Sigmoid colon (tissue), 7 donors: ENCODE measurements around the gene CHSY3. TPM values are rescaled to one million over a fixed set of nuclear protein-coding genes. Genes with fewer than 3 reads are reported as not detected.

Experiments
- DNase-seq: peaks from one replicate; pipeline ENCODE4 v3.0.0-alpha.2; 2019
- H3K27ac ChIP-seq, 4 donors: fragments of 200-600 bp; sonication (generic); one replicate each; pipeline ENCODE4 v1.5.1; 2016 to 2019; ENCODE audit warnings: mild to moderate bottlenecking in 1 of 4
- H3K27me3 ChIP-seq, 3 donors: fragments of 200-600 bp; sonication (generic); one replicate each; pipeline ENCODE4 v1.5.1; 2019; ENCODE audit warnings: mild to moderate bottlenecking in 1 of 3
- H3K36me3 ChIP-seq, 4 donors: fragments of 200-600 bp; sonication (generic); one replicate each; pipeline ENCODE4 v1.5.1; 2016 to 2019
- H3K4me1 ChIP-seq, 4 donors: fragments of 200-600 bp; sonication (generic); one replicate each; pipeline ENCODE4 v1.5.1; 2017 to 2019
- H3K4me3 ChIP-seq, 4 donors: fragments of 200-600 bp; sonication (generic); one replicate each; pipeline ENCODE4 v1.5.1; 2017 to 2019; ENCODE audit warnings: mild to moderate bottlenecking in 2 of 4, moderate library complexity in 1 of 4
- H3K9me3 ChIP-seq, 4 donors: fragments of 200-600 bp in 3 of 4; sonication (generic) in 3 of 4; one replicate each; pipeline versions ENCODE4 v1.5.1 to v1.6.1; 2013 to 2019
- EP300 ChIP-seq, 4 donors: sonication (generic); formaldehyde crosslinking; IDR thresholded peaks; one replicate each; pipeline ENCODE4 v1.6.1; 2017; ENCODE audit warnings: antibody characterized with exemption in 4 of 4
- POLR2A ChIP-seq, 2 donors: fragments of 450-650 bp; IDR thresholded peaks; one replicate each; pipeline ENCODE4 v1.6.1; 2016; ENCODE audit warnings: antibody characterized with exemption in 2 of 2, mild to moderate bottlenecking in 2 of 2, moderate library complexity in 2 of 2
- POLR2AphosphoS5 ChIP-seq, 4 donors: sonication (generic); formaldehyde crosslinking; IDR thresholded peaks; one replicate each; pipeline ENCODE4 v1.6.1; 2017; ENCODE audit warnings: antibody characterized with exemption in 4 of 4
- WGBS, 2 donors: extraction: QIAGEN DNeasy Blood & Tissue Kit; methylation state at CpG; one replicate each; pipeline ENCODE4 v1.1.7; 2013; 5-methylcytosine and 5-hydroxymethylcytosine counted together
- intact Hi-C: fragments of 100-400 bp; cut with DNase I; formaldehyde crosslinking; loops from one replicate; pipeline ENCODE4 v1.15.1; 2023
- polyA plus RNA-seq, 3 donors: library from polyadenylated mRNA; stranded (reverse); fragments of 200-250 nt; gene quantifications; one replicate each; pipeline ENCODE4 v1.2.3, GENCODE V29; 2013
- total RNA-seq, 4 donors: library from RNA; depleted of rRNA; stranded (reverse); fragments of >200 nt; gene quantifications; one replicate each; pipeline ENCODE4 v1.1.0, GENCODE V29; 2016
- TF ChIP-seq, protein P1 (sequence below), 4 experiments: fragments of 450-650 bp in 3 of 4; fragments of 200-600 bp in 1 of 4; IDR thresholded peaks; one replicate each; pipeline ENCODE4 v1.5.1; 2016 to 2019; ENCODE audit warnings: antibody characterized with exemption in 4 of 4, mild to moderate bottlenecking in 3 of 4, moderate library complexity in 2 of 4
- donor health status: healthy with polysubstance abuse.
- donor health status: Bipolar disorder and iron deficiency.
- donor health status: healthy.

The CHSY3 gene
- total and polyA plus RNA-seq, 7 donors, result under 0.01 to 3.3 (median 1.2) TPM; not detected in 1

DNA sequence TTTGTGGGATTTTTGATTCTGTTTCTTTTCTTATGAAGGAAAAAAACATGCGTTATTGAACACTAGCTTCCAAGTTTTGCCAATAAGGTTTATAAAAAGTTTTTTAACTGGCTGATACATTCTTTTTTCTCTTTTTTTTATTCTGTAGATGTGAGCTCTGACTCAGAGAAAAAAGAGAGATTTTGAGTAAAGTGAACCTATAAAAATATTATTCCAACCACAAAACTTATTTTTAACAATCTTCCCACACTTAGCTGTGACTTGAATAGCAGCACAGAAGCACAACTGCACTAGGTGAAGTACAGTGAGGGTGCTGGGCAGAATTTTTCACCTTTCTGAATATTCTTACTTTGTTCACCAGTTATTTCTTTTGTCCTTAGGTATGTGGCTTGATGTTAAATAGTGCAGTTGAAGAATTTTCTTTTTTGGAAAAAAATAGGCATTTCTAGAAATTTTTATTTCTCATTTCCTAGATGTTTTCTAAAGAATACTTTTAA, 41.6 kb downstream of the CHSY3 start:
- no peak for DNase-seq
- Histone ChIP-seq H3K36me3 (no peaks in the 10 kb centered on the region), H3K4me3 (no peak overlapping the region), H3K4me1 (no peaks in the 10 kb centered on the region), H3K27me3 (no peaks in the 10 kb centered on the region), H3K9me3 (no peaks in the 10 kb centered on the region), H3K27ac (no peak overlapping the region)
- intact Hi-C loops, result no loop called here
- TF ChIP-seq, protein P1, sequence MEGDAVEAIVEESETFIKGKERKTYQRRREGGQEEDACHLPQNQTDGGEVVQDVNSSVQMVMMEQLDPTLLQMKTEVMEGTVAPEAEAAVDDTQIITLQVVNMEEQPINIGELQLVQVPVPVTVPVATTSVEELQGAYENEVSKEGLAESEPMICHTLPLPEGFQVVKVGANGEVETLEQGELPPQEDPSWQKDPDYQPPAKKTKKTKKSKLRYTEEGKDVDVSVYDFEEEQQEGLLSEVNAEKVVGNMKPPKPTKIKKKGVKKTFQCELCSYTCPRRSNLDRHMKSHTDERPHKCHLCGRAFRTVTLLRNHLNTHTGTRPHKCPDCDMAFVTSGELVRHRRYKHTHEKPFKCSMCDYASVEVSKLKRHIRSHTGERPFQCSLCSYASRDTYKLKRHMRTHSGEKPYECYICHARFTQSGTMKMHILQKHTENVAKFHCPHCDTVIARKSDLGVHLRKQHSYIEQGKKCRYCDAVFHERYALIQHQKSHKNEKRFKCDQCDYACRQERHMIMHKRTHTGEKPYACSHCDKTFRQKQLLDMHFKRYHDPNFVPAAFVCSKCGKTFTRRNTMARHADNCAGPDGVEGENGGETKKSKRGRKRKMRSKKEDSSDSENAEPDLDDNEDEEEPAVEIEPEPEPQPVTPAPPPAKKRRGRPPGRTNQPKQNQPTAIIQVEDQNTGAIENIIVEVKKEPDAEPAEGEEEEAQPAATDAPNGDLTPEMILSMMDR (IDR thresholded peaks at IDR 0.05), result no peak
- TF ChIP-seq POLR2AphosphoS5 (IDR thresholded peaks at IDR 0.05) (no peak), EP300 (IDR thresholded peaks at IDR 0.05) (no peak), POLR2A (IDR thresholded peaks at IDR 0.05) (no peak)
- WGBS, 2 donors, result 81 to 86% methylated on average over 1 of the region's 1 CpG

DNA sequence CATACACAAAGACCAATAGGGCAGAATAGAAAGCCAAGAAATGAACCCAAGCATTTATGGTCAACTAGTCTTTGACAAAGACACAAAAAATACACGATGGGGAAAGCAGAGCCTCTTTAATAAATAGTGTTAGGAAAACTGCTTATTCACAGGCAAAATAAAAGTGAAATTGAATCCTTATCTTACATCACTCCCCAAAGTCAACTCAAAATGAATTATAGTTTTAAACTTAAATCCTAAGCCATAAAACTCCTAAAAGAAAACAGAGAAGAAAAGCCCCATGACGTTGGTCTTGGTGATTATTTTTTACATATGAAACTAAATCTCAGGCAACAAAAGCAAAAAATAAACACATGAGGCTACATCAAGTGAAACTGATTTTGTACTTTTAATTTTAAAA, 46.8 kb downstream of the CHSY3 start:
- H3K4me1 ChIP-seq, result no peaks in the 10 kb centered on the region
- WGBS, 2 donors, result 4 to 21% methylated on average over 2 of the region's 2 CpGs
- TF ChIP-seq POLR2A (IDR thresholded peaks at IDR 0.05) (no peak), POLR2AphosphoS5 (IDR thresholded peaks at IDR 0.05) (no peak), EP300 (IDR thresholded peaks at IDR 0.05) (no peak)
- TF ChIP-seq, protein P1 (IDR thresholded peaks at IDR 0.05), result no peak
- H3K27ac ChIP-seq, result no peak overlapping the region
- peaks cover 0 to 5% (median 0%) of the 10 kb centered on the region in 4 donors for H3K9me3 ChIP-seq
- DNase-seq, result no peak
- intact Hi-C loops, result no loop called here
- no peaks in the 10 kb centered on the region for H3K27me3 ChIP-seq
- no peaks in the 10 kb centered on the region for H3K36me3 ChIP-seq
- no peak overlapping the region for H3K4me3 ChIP-seq

DNA sequence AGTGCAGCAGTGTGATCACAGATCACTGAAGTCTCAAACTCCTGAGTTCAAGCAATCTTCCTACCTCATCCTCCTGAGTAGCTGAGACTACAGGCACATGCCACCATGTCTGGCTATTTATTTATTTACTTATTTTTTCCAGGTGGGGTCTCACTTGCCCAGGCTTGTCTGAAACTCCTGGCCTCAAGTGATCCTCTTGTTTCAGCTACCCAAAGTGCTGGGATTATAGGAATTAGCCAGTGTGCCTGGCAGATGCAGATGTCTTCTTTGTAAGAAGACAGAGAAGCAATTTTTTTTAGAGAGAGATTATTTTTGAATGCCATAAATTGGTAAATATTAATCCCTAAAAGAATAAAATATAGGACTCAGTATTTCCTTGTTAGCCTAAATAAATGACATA, 54.3 kb downstream of the CHSY3 start:
- peaks cover 0 to 5% (median 0%) of the 10 kb centered on the region in 4 donors for H3K9me3 ChIP-seq
- DNase-seq, result no peak
- no peak overlapping the region for H3K27ac ChIP-seq
- TF ChIP-seq EP300 (IDR thresholded peaks at IDR 0.05), result no peak
- no peak for TF ChIP-seq POLR2AphosphoS5 (IDR thresholded peaks at IDR 0.05)
- TF ChIP-seq POLR2A (IDR thresholded peaks at IDR 0.05), result no peak
- TF ChIP-seq, protein P1 (IDR thresholded peaks at IDR 0.05), result no peak
- intact Hi-C loops, result no loop called here
- peaks cover 0 to 5% (median 2%) of the 10 kb centered on the region in 4 donors for H3K4me1 ChIP-seq
- no peak overlapping the region for H3K4me3 ChIP-seq
- no peaks in the 10 kb centered on the region for H3K36me3 ChIP-seq
- no peaks in the 10 kb centered on the region for H3K27me3 ChIP-seq

DNA sequence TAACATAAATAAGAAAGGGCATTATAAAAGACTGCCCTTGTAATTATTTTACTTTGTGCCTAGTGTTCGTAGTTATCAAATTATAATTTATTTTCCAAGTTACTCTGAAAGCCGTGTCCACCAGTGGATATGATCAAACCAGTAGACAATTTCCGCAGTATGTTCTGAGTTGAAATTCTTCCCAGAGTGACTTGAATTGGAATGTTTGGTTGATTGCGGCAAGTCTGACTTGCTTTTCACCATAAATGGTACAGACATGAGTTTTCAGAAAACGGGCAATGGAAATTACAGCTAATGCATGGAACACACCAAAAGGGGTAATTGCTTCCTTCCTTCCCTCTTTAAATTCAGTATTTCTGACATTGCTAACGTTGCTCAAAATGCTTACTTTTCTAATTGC, 56.6 kb downstream of the CHSY3 start:
- H3K36me3 ChIP-seq, result no peaks in the 10 kb centered on the region
- WGBS, 2 donors, result 82% methylated on average over 6 of the region's 6 CpGs
- intact Hi-C loops, result no loop called here
- H3K9me3 ChIP-seq, result no peaks in the 10 kb centered on the region
- H3K4me3 ChIP-seq, result no peak overlapping the region
- peaks cover 0 to 9% (median 2%) of the 10 kb centered on the region in 4 donors for H3K4me1 ChIP-seq
- no peak for DNase-seq
- no peaks in the 10 kb centered on the region for H3K27me3 ChIP-seq
- TF ChIP-seq, protein P1 (IDR thresholded peaks at IDR 0.05), result no peak
- TF ChIP-seq POLR2AphosphoS5 (IDR thresholded peaks at IDR 0.05) (no peak), POLR2A (IDR thresholded peaks at IDR 0.05) (no peak), EP300 (IDR thresholded peaks at IDR 0.05) (no peak)
- H3K27ac ChIP-seq, result no peak overlapping the region

DNA sequence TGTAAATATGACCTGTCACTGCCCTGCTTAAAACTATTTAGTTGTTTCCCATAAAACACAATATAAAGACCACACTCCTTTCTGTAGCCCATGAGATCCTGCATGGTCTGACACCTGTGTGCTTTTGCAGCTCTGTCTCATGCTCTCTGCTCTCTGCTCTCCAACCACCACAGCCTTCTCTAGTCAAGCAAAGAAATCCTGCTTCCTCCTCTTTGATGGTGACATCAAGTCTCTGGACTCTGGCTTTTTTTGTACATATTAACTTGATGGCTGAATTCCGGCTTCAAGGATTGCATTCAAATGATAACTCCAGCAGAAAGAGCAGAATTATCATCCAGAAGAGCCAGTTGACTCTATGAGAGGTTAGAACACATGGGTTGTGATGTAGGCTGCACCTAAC, 58.2 kb downstream of the CHSY3 start:
- Histone ChIP-seq H3K27ac (no peak overlapping the region), H3K4me1 (peaks cover 0 to 9% (median 2%) of the 10 kb centered on the region in 4 donors), H3K36me3 (no peaks in the 10 kb centered on the region), H3K9me3 (no peaks in the 10 kb centered on the region), H3K4me3 (no peak overlapping the region), H3K27me3 (no peaks in the 10 kb centered on the region)
- no peak for DNase-seq
- WGBS, 2 donors, result 60 to 89% methylated on average over 1 of the region's 1 CpG
- TF ChIP-seq POLR2A (IDR thresholded peaks at IDR 0.05), result no peak
- no peak for TF ChIP-seq POLR2AphosphoS5 (IDR thresholded peaks at IDR 0.05)
- TF ChIP-seq EP300 (IDR thresholded peaks at IDR 0.05), result no peak
- TF ChIP-seq, protein P1 (IDR thresholded peaks at IDR 0.05), result no peak
- intact Hi-C loops, result no loop called here
